HepG2 (cell line): ENCODE results near the gene GABARAPL2. TPM values are rescaled to one million over a fixed set of nuclear protein-coding genes. Genes with fewer than 3 reads are reported as not detected.
A peak's percentile ranks its signal among the peaks of the same experiment; 100 is the strongest.

Source experiments
- ATAC-seq: fragments of 200-7000 bp; cut with Tn5 transposase; 3 replicates; pipeline ENCODE4 v1.9.1; 2020; ENCODE audit warnings: mild to moderate bottlenecking, moderate library complexity
- BruUV-seq: library from RNA; stranded (reverse); fragments of 400-500 nt; replicated peaks from 2 replicates; lab custom pipeline; 2021; lab: Mats Ljungman, UMichigan
- CTCF ChIA-PET: fragments of 300-600 bp; formaldehyde crosslinking; extraction: SDS; loops from one replicate; lab custom pipeline; 2021; ENCODE audit warnings: low total read pairs, inconsistent platforms, low intra/inter-chr PET ratio; lab: Yijun Ruan, JAX
- POLR2A ChIA-PET: fragments of 350-600 bp; sonication (Branson Sonifier 250); formaldehyde crosslinking; loops from one replicate; lab custom pipeline; 2020; ENCODE audit warnings: antibody characterized with exemption, inconsistent platforms; lab: Yijun Ruan, JAX
- DNase-seq: peaks from one replicate; pipeline ENCODE4 v3.0.0-alpha.2; 2015; ENCODE audit warnings: low spot score
- FAIRE-seq: peaks from 3 replicates; lab custom pipeline; 2011; peaks lifted over from hg19 to GRCh38; lab: Jason Lieb, UNC
- H2AFZ ChIP-seq: one replicate; pipeline ENCODE4 v1.6.1; 2011; ENCODE audit warnings: low read length, inconsistent platforms
- H3K27ac ChIP-seq: fragments of 300-600 bp; 3 replicates; pipeline ENCODE4 v1.8.0; 2011; ENCODE audit warnings: mixed run types, mild to moderate bottlenecking, mixed read lengths, low read length, inconsistent platforms; ENCODE audit not compliant: insufficient read depth; ENCODE audit errors: extremely low read length
- H3K27me3 ChIP-seq, 2 experiments: fragments of 200-600 bp in 1 of 2; 2 replicates in 1 of 2; 3 replicates in 1 of 2; pipeline versions ENCODE4 v1.6.0 to v1.8.0; 2011; ENCODE audit warnings: low read length in 2 of 2, mild to moderate bottlenecking in 2 of 2, moderate library complexity in 2 of 2, inconsistent platforms in 1 of 2; ENCODE audit not compliant: insufficient read depth in 2 of 2, control insufficient read depth in 1 of 2
- H3K36me3 ChIP-seq, 2 experiments: fragments of 200-600 bp in 1 of 2; replicated peaks in 1 of 2; 2 replicates in 1 of 2; 3 replicates in 1 of 2; pipeline versions ENCODE4 v1.5.1 to v1.8.0; 2011; ENCODE audit warnings: low read length in 2 of 2, inconsistent platforms in 1 of 2; ENCODE audit not compliant: insufficient read depth in 2 of 2, control insufficient read depth in 1 of 2
- H3K4me1 ChIP-seq: 2 replicates; pipeline ENCODE4 v1.5.1; 2012; ENCODE audit warnings: low read length, inconsistent platforms; ENCODE audit not compliant: insufficient read depth
- H3K4me2 ChIP-seq: 2 replicates; pipeline ENCODE4 v1.6.0; 2011; ENCODE audit warnings: low read depth, low read length, inconsistent platforms
- H3K4me3 ChIP-seq, 3 experiments: fragments of 200-600 bp in 1 of 3; sonication (generic), shearing (Covaris generic) in 1 of 3; replicated peaks in 1 of 3; 2 replicates each; pipeline ENCODE4 v1.5.1; 2011 to 2016; ENCODE audit warnings: low read length in 3 of 3, inconsistent platforms in 2 of 3, low read depth in 2 of 3, mild to moderate bottlenecking in 2 of 3, control low read depth in 1 of 3, mixed read lengths in 1 of 3; ENCODE audit not compliant: insufficient read depth in 1 of 3
- H3K79me2 ChIP-seq: one replicate; pipeline ENCODE4 v1.6.1; 2011; ENCODE audit warnings: low read length, inconsistent platforms; ENCODE audit not compliant: insufficient read depth
- H3K9ac ChIP-seq: 2 replicates; pipeline ENCODE4 v1.6.0; 2011; ENCODE audit warnings: mild to moderate bottlenecking, low read depth, low read length, inconsistent platforms; ENCODE audit not compliant: insufficient read depth
- H3K9me3 ChIP-seq: 2 replicates; pipeline ENCODE4 v1.5.1; 2012; ENCODE audit warnings: mild to moderate bottlenecking, low read length
- H4K20me1 ChIP-seq: 2 replicates; pipeline ENCODE4 v1.6.0; 2011; ENCODE audit warnings: inconsistent platforms, mild to moderate bottlenecking, low read length, moderate library complexity; ENCODE audit not compliant: insufficient read depth
- EP300 ChIP-seq, 3 experiments: sonication (generic) in 1 of 3; formaldehyde crosslinking in 1 of 3; IDR thresholded peaks; 2 replicates each; pipeline versions ENCODE4 v1.5.1 to v1.6.1; 2011 to 2020; ENCODE audit warnings: low read depth in 2 of 3, low read length in 2 of 3, borderline replicate concordance in 1 of 3, improper control_type of control experiment in 1 of 3, mild to moderate bottlenecking in 1 of 3, missing genetic modification reagents in 1 of 3, moderate library complexity in 1 of 3
- MTERF4 ChIP-seq: sonication (generic); formaldehyde crosslinking; IDR thresholded peaks from 2 replicates; pipeline ENCODE4 v1.8.0; 2023; ENCODE audit warnings: mild to moderate bottlenecking, missing genetic modification reagents
- RARA ChIP-seq: IDR thresholded peaks from 2 replicates; pipeline ENCODE4 v1.6.1; 2016; ENCODE audit warnings: missing genetic modification reagents, missing compliant biosample characterization
- ZNF18 ChIP-seq: sonication (generic); formaldehyde crosslinking; IDR thresholded peaks from 2 replicates; pipeline ENCODE4 v1.8.0; 2022; ENCODE audit warnings: mild to moderate bottlenecking, missing genetic modification reagents; ENCODE audit not compliant: insufficient replicate concordance
- ZNF569 ChIP-seq: sonication (generic); formaldehyde crosslinking; IDR thresholded peaks from 2 replicates; pipeline ENCODE4 v1.5.0; 2020; ENCODE audit warnings: mild to moderate bottlenecking, missing genetic modification reagents, moderate library complexity, borderline replicate concordance
- WGBS: methylation state at CpG from one replicate; pipeline ENCODE4 v1.1.6; 2017; ENCODE audit warnings: low lambda C conversion rate; 5-methylcytosine and 5-hydroxymethylcytosine counted together
- in situ Hi-C: cut with HindIII; loops from 2 replicates; pipeline ENCODE4 v1.10.0; 2017; ENCODE audit warnings: low pct_unique_long_range_greater_than_20kb; ENCODE audit not compliant: extremely low pct_ligation_motif_present
- intact Hi-C: fragments of 100-400 bp; cut with micrococcal nuclease; formaldehyde crosslinking; loops from one replicate; pipeline ENCODE4 v1.10.0; 2022; ENCODE audit not compliant: unreplicated experiment
- polyA plus RNA-seq, 8 experiments: library from polyadenylated mRNA; depleted of rRNA in 3 of 8; stranded (reverse) in 7 of 8; unstranded in 1 of 8; fragments of >200 nt; fragmentation: Illumina TruSeq in 4 of 8; extraction: Trizol in 4 of 8; gene quantifications; 2 replicates each; pipeline versions ENCODE4 v1.2.1 to v1.2.3, GENCODE V29; 2011 to 2016; ENCODE audit warnings: low read depth in 4 of 8, missing spikeins in 1 of 8, mixed read lengths in 1 of 8; ENCODE audit not compliant: insufficient read depth in 1 of 8
- total RNA-seq, 5 experiments: library from RNA; depleted of rRNA; stranded (reverse); fragments of >200 nt; fragmentation: Illumina TruSeq; extraction: Trizol; gene quantifications; 2 replicates each; pipeline ENCODE4 v1.2.3, GENCODE V29; 2016; ENCODE audit warnings: low read depth in 1 of 5
- TF ChIP-seq, protein P1 (sequence below): sonication (generic); formaldehyde crosslinking; IDR thresholded peaks from 2 replicates; pipeline ENCODE4 v1.4.0; 2020; ENCODE audit warnings: mild to moderate bottlenecking, low read depth, missing genetic modification reagents

GABARAPL2 gene
- total and polyA plus RNA-seq, 2 of the 13 experiments (the other 11 are each of a cell fraction or from before 2014, with no cell fraction given) = 76.4 to 83.0 TPM

- H3K9me3 ChIP-seq = no peaks in the 10 kb centered on the region
- no peaks in the 10 kb centered on the region for H3K36me3 ChIP-seq
- ATAC-seq (no peak), DNase-seq (no peak), FAIRE-seq (peak; percentile 50)
- ChIA-PET CTCF (no interaction called here), POLR2A (no interaction called here)
- 32% methylated on average over 10 of the region's 10 CpGs for WGBS
- no TSS peak for BruUV-seq
- H3K27me3 ChIP-seq = peaks cover 0 to 16% of the 10 kb centered on the region in 2 experiments; a peak in 3 of 5 replicates
- no peak overlapping the region for H3K9ac ChIP-seq
- no peak overlapping the region for H3K4me3 ChIP-seq
- H3K4me2 ChIP-seq = no peak overlapping the region
- no peaks in the 10 kb centered on the region for H3K79me2 ChIP-seq
- TF ChIP-seq MTERF4 (no peak), ZNF569 (CRISPR knock-in tag) (no peak), RARA (CRISPR knock-in tag) (no peak), ZNF18 (CRISPR knock-in tag) (no peak), EP300 (IDR thresholded peaks at IDR 0.05; ENCODE audit: low read depth in 2 of 2, low read length in 2 of 2) (no peak), EP300 (CRISPR knock-in tag; IDR thresholded peaks at IDR 0.05; ENCODE audit: borderline replicate concordance) (no peak)
- TF ChIP-seq, protein P1, sequence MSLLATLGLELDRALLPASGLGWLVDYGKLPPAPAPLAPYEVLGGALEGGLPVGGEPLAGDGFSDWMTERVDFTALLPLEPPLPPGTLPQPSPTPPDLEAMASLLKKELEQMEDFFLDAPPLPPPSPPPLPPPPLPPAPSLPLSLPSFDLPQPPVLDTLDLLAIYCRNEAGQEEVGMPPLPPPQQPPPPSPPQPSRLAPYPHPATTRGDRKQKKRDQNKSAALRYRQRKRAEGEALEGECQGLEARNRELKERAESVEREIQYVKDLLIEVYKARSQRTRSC (CRISPR knock-in tag) = no peak
- H2AFZ ChIP-seq = no peak overlapping the region
- in situ Hi-C loops (no loop called here), intact Hi-C loops (loop anchor here (5.0 kb wide), 3 partner anchors 33 to 63 kb away; partner anchors contain the start of gene ADAT1)
- H3K4me1 ChIP-seq = peaks cover 27% of the 10 kb centered on the region
- no peaks in the 10 kb centered on the region for H4K20me1 ChIP-seq
- no peak overlapping the region for H3K27ac ChIP-seq
Observed at GRCh38 chr16:75559564-75560372, 6.4 kb upstream of the GABARAPL2 start.
